Activated CD4-positive, alpha-beta T cell treated with anti-CD3 and anti-CD28 coated beads for 48 hours (primary cell): Measurements from ENCODE around the gene TMC4.
"Not testable (repeated sequence)": the region's sequence is repeated elsewhere in the genome, so short reads cannot be mapped to it uniquely, and the experiment has no call there.

Source experiments
- DNase-seq: peaks from one replicate; pipeline ENCODE4 v3.0.0-alpha.2; 2020

The TMC4 gene, protein sequence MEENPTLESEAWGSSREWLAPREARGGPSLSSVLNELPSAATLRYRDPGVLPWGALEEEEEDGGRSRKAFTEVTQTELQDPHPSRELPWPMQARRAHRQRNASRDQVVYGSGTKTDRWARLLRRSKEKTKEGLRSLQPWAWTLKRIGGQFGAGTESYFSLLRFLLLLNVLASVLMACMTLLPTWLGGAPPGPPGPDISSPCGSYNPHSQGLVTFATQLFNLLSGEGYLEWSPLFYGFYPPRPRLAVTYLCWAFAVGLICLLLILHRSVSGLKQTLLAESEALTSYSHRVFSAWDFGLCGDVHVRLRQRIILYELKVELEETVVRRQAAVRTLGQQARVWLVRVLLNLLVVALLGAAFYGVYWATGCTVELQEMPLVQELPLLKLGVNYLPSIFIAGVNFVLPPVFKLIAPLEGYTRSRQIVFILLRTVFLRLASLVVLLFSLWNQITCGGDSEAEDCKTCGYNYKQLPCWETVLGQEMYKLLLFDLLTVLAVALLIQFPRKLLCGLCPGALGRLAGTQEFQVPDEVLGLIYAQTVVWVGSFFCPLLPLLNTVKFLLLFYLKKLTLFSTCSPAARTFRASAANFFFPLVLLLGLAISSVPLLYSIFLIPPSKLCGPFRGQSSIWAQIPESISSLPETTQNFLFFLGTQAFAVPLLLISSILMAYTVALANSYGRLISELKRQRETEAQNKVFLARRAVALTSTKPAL

DNA sequence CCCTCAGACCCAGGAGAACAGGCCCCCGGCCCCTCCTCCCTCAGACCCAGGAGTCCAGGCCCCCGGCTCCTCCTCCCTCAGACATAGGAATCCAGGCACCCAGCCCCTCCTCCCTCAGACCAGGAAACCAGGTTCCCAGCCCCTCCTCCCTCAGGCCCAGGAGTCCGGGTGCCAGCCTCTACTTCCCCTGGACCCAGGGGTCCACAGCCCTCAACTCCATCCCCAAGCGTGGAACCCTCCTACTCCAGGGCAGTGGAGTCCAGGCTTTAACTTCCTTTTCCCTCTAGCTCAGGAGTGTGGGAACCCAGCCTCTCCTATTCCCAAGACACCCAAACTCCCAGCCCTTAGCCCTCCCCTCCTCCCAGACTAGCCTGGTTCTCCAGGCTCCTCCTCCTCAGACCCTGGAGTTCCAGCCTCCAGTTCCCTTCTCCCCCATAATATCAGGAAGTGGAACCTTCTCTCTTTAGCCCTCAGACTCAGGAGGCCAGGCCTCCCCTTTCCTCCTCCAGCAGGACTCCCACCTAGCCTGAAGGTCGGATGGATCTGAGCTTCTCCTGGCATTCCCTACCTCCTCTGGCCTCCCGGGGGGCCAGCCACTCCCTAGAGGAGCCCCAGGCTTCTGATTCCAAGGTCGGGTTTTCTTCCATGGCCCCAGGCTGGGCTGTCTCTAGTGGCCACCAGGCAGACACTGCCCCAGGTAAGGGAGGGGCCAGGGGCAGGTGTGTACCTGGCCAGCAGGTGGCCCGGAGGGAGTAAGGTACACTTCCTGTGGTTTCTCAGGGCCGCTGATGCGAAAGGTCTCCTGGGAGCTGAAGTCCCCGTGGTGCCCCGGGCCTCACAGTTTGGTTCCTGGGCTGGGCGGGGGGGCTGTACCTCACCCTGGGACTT, at the start of gene TMC4:
Gene TMC4, minus strand, starts transcription at position 690 of the 888 bp plus-strand sequence. Its CDS starts 43 bp downstream, at position 647.
- DNase-seq, result no peak

DNA sequence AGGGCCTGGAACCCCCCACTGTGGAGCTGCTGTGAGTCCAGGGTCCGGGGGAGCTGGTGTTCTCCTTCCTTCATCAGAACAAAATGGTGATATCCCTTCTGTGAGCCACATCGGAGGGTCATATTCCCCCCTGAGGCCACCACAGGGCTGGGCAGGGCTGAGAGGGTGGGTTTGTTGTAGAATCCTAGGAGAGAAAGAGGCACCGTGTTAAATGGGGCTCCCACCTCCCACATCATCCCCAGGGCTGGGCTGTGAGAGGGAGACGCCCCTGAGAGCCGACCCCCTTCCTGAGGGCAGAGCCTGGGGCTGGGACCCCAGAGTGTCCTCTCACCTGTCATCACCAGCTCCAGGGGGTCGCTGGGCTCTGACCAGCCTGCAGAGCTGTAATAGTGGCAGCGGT, 49.0 kb upstream of the TMC4 start:
- DNase-seq, result not testable (repeated sequence)

DNA sequence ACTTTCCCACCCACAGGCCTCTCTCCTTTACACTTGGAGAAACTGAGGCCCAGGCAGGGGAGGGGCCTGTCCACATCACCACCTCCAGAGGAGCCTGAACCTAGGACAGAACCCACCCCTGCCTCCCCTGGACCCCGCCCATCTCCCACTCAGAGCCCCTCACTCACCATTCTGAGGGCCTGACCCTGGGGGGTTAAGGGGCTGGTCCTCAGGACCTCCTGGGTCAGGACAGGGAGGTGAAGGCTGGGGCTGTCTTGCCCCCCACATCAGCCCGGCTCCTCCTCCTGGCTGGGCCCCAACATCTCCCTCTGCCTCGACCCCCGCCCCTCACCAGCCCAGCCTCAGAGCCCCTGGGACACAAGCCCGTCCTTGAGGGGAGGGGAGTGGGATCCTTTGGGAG, 46.7 kb upstream of the TMC4 start:
- not testable (repeated sequence) for DNase-seq

DNA sequence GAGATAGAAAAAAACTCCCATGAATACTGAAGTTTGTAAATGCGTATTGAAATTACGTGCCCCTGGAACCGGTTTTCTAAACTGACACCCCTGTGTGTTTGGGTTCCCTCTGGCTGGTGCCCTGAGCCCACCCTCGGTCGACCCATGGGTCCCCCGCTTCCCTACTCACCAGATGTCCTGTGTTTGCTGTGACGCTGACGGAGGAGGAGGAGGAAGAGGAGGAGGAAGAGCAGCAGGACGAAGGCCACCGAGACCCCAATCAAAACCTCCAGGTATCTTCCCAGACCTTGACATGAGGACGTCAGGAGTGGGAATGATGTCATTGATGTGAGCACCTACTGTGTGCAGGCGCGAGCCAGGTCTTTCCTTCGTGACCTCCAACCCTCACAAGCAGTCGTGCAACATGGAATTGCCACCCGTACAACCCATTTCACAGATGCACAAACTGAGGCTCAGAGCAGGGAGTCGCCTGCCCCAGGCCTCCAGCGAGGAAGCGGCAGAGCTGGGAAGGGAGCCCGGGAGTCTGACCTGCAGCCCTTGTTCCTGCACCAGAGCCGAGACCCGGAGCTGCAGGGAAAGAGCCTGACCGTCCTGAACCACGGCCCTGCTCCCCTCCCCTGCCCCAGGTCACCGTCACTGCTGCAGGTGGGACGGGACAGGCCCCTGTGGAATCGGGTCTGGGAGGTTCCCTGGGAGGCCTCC, 46.2 kb upstream of the TMC4 start:
- no peak for DNase-seq

DNA sequence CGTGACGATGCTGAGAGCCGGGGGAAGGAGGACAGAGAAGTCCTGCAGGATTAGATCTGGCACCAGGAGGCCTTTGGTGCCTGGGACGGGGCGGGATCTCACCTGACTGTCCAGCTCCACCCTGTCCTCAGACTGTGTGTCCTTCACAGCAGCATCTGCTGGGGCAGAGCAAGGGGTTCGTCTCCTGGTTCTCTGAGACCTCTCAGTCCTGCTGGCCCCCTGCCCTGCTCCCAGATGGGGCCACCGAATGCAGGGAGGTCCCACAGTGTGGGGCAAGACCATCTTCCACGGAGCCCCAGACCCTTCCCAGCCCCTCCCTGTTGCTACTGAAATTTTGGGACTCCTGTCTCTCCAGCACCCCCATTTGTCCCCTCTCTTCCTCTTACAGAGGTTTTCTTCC, 45.3 kb upstream of the TMC4 start:
- no peak for DNase-seq

DNA sequence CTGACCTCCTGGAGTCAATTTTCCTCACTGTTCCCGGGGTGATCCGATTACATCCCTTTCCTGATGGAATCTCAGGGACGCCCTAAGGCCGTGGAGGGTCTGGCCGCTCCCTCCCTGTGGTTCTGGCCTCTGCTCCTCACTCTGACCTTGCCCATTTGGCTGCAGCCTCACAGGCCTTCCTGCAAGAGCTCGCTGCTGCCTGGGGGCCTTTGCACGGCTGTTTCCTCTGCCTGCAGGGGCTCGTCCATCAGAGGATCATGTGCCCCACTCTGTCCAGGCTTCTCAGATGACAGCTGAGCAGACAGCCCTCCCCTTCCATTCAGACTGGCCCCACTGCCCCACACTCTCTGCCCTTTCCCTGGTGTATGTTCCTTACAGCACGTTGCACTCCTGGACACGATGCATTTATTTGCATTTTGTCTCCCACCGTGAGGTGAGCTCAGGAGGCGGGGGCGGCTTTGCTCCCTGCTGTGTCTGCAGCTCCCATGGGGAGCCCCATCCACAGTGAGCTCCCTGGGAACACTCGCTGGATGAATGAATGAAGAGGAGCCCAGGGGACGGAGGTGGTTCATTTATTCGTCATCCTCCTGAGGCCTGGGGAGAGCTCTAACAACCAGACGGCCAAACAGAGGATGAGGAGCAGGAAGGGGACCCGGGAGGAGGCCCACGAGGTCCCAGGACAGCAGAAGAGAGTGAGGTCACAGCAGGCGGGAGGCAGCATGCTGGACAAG, 44.7 kb upstream of the TMC4 start:
- not testable (repeated sequence) for DNase-seq

DNA sequence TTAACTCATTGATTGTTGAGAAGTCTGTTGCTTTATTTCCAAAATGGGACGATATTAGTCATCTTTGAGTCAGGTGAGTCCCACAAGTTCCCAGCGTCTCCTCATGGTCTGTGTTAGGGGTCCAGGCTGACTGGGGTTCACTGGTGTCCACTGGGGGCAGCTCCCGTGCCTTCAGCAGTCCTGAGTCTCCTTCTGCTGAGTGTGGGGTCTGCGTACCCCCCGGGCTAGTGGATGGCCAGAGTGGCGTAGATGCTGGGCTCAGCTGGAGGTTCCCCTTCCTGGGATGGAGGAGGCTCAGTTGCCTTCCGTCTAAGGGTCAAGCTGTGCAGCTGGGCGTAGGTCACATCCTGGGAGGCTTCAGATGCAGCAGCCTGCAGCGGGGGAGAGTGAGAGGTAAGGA, 43.9 kb upstream of the TMC4 start:
- DNase-seq, result no peak

DNA sequence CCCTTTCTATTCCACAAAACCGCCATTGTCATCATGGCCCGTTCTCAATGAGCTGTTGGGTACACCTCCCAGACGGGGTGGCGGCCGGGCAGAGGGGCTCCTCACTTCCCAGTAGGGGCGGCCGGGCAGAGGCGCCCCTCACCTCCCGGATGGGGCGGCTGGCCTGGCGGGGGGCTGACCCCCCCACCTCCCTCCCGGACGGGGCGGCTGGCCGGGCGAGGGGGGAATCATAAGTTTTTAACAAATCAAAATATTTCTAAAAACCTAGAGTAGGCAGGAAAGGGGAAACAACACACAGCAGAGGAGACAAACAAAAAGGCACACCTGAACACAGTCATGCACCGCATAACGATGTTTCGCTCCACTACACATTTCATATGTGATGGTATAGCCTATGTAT, 41.8 kb upstream of the TMC4 start:
- not testable (repeated sequence) for DNase-seq

DNA sequence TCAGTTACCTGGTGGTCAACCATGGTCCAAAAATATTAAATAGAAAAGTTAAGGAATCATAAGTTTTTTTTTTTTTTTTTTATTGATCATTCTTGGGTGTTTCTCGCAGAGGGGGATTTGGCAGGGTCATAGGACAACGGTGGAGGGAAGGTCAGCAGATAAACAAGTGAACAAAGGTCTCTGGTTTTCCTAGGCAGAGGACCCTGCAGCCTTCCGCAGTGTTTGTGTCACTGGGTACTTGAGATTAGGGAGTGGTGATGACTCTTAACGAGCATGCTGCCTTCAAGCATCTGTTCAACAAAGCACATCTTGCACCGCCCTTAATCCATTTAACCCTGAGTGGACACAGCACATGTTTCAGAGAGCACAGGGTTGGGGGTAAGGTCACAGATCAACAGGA, 41.3 kb upstream of the TMC4 start:
- DNase-seq, result not testable (repeated sequence)

DNA sequence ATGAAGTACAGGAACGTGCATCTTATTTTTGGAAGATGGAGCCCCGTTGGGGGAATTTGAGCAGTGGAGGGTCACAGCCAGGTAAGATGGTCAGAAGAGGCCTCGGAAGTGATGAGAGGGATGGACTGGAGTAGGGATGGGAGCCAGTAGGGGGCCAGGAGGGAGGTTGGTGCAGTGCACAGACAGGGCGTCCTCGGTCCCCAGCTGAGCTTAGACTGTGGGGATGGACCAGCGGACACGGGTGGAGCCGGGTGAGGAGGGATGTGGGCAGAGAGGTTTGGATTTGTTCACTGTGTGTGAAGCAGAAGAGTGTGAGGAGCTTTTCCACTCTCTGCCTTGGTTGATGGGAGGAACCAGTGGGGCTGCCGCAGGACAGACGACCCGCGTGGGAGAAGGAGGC, 38.3 kb upstream of the TMC4 start:
- DNase-seq, result no peak

DNA sequence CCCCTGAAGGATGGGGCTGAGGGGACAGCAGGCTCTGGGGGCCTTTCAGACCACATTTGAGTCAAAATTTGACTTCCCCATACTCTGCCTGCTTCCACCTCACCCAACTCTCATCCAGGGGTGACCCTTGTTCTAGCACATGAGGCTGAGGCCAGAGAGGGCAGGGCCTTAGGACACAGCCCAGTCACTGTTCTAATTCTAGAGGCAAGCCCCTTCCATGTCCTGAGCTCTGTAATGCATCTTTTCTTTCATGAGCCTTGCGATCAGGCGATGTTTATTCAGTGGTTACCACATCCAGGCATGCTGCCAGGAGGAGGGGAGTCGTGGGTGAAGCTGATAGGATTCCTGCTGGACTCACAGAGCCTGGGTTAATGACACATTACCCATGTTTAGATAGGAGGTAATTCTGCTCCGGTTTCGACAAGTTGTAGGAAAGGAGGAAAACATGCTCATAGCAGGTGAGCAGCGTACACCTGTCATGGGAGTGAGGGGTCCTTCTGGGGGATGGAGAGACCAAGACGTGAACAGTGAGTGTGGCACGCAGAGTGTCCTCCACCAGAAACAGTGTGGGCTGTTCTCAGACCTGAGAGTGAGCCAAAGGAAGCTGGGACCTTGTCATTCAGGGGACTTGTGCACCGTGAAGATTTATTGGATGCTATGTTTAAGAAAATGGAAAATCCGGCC, 37.0 kb upstream of the TMC4 start:
- DNase-seq, result peak; percentile 50

DNA sequence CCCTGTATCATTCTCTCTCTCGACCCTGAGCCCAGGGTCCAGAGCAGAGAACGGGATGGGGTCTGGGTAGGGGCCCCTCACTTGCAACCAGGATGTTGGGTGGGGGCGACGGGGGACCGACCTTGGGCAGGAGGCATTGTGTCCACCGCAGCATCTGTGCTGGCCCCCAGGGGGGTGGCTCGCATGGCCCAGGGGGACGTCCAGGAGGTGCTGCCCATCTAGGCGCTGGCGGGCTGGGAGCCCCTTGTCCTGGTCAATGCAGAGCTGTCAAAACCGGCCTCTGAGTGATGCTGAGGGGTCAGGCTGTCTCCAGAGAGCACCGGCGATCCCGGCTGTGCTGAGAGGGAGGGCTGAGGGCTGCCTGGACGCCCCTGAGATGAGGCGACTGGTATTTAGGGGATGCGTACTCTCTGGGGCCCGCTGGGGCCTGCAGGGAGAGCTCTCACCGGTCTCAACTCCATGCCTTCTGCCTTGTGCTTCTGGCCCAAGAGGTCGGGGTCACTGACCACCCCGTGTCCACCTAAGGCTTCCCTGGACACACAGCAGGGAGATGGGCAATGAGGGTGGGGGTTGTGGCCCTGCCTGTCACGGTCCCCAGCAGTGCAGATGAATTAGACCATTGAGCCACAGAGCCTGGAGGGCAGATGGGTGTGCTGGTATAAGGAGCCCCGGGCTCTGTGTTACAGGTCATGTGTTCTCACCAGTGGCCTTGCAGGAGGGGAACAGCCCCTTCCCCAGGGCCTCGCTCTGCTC, 36.3 kb upstream of the TMC4 start:
- peak; percentile 43 for DNase-seq

DNA sequence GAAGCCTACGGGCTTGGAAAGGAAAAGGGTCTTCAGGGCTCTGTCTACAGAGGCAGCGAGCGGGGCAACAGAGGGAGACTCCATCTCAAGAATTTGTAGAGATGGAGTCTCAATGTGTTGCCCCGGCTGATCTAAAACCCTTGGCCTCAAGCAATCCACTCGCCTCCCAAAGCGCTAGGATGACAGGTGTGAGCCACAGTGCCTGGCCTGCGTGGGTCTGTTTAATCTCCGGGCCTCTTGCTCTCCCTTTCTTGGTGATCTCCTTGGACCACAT, 35.8 kb upstream of the TMC4 start:
- no peak for DNase-seq

DNA sequence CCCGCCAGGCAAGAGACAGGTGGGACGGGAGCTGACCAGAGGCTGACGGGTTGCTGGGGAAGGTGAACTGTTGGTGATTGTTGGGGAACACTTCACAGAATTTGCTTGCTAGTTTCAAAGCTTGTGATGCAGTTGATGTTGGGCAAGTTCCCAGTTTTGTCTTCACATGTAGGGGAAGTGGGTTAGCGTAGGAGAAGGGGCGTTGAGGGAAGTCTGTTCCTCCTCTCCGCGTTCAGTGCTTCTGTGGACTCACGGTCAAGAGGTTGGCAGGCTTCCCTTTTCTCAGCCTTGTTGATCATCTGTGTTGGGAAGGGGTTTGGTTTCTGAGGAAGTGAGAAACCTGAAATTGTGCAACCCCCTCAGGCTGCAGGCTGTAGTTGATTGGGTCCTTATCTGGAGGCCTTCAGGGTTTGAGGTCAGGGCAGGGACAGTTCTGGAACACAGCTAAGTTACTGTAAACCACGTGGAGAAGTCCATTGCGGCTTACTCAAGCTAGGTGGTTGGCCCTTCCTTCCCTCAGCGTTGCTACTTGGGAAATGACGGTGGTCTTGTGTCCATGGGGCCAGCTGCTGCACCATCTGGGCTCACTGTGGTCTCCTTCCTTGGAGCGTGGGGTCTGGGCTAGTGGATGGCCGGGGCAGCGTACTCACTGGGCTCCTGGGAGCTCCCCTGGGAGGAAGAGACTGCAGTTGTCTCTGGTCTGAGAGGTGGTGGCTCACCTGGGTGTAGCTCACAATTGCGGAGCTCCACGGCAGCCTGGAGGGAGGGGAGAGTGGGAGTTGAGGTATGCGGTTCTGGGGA, 35.2 kb upstream of the TMC4 start:
- DNase-seq, result peak; percentile 67

DNA sequence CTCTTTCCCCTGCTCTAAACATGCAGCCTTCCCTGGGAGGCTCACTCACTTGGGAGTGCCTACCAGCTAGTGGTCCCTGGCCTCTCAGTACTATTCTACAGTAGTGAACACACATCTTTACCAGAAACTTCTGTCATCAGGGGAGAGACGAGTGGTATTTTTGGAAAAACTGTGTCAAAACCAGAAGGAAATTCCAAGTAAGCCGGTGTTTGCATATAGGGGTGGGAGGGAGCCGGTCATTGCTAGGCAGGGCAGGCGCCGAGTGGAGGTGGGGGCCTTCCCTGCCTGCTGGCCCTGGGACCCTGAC, 34.7 kb upstream of the TMC4 start:
- no peak for DNase-seq

DNA sequence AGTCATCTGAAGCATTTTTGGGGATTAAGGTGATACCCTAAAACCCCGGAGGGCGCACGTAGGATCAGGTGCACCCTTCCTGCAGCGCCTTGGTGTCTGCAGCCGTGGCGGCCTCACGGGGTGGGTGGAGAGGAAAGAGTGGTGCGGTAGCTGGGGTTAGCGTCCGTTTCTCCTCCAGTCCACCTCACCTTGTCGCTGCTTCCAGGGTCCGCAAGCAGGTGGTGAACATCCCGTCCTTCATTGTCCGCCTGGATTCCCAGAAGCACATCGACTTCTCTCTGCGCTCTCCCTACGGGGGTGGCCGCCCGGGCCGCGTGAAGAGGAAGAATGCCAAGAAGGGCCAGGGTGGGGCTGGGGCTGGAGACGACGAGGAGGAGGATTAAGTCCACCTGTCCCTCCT, 34.2 kb upstream of the TMC4 start:
- DNase-seq, result not testable (repeated sequence)

DNA sequence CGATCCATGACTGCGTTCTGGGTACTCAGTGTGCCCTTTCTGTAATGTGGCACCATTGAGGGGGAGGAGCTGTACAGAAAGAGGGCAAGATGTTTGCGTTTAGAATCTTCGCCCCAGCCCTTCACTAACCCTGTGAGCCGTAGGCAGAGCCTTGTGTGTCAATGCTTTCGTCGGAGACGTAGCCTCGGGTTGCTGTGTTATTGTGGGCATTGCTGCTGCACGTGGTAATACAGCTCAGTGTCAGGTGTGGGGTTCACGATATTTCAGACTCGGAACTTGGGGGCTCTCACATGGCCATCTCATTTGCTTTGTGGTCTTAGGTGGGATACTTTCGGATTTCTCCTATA, 33.8 kb upstream of the TMC4 start:
- DNase-seq, result no peak

DNA sequence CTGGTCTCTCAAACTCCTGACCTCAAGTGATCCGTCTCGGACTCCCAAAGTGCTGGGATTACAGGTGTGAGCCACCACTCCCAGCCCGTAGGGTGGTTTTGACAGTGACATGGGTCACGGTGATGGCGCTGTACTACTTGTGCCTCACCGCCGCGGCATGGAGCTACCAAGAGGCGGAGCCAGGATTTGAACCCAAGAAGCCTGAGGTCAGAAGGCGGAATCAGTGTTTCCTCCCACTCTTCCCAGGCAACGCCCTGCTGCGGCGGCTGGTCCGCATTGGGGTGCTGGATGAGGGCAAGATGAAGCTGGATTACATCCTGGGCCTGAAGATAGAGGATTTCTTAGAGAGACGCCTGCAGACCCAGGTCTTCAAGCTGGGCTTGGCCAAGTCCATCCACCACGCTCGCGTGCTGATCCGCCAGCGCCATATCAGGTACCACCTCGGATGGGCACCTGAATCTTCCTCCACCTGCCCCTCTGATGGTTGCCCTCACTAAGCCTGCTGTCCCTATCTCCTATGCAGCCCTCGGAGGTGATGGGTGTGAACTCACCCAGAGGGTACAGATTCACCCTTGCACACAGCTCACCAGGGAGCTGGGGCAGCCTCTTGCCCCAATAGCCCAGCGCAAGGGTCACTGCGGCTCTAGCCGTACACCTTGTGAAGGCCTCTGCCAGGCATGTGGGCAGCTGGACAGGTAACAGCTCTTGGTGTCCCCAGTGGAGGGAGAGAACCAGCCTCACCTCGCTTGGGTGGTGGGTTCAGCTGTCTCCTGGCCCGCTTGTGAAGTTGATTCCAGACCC, 33.3 kb upstream of the TMC4 start:
- DNase-seq, result no peak

DNA sequence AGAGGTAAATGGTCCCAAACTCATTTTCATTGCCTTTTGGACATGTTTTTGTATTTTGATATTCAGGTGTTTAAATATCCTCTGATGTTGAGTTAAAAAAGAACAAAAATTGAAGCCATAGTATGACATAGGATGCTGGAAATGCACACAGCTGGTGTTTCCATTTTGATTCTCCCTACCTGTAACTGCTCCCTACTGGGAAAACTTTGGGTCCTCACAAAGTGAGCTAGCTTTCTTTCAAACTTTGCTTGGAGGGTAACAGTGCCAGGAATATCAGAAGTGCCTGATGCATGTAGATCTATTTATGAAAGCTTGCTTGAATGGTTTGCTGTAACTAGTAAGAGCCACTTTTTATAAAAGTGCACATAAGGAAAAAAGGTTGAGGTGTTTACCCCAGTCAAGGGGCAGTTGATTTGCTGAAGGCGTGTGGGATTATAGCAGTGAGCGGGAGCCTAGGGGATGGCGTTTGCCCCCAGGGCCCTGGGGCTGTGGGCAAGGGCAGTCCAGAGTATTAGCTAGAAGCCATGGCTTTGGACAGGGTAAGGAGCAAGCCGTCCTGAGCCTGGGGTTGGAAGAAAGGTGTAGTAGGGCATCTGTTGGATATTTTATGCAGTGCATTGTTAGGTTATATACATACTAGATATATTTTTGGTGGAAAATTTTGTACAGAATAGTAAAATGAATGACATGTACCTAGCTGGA, 32.0 kb upstream of the TMC4 start:
- DNase-seq, result no peak
